ENCODE results near the gene CYSTM1.

The CYSTM1 gene

GRCh38 chr5:140141241-140141640 is 33.7 kb upstream of the CYSTM1 start:
- H3K9me3 ChIP-seq (ENCODE audit: control insufficient read depth, low read length) = no peaks in the 10 kb centered on the region
- H3K36me3 ChIP-seq (ENCODE audit: control insufficient read depth, insufficient read depth, low read length) = no peaks in the 10 kb centered on the region
- no peak overlapping the region for H3K9ac ChIP-seq (ENCODE audit: low read length)
- H3K27me3 ChIP-seq (ENCODE audit: control insufficient read depth, insufficient read depth, low read length) = no peaks in the 10 kb centered on the region
- H3K4me1 ChIP-seq (ENCODE audit: control insufficient read depth, insufficient read depth, low read length) = peaks cover 27% of the 10 kb centered on the region
- H3K4me3 ChIP-seq (ENCODE audit: low read length) = no peak overlapping the region

- Histone ChIP-seq H3K4me1 (ENCODE audit: control insufficient read depth, insufficient read depth, low read length) (peaks cover 27% of the 10 kb centered on the region), H3K9me3 (ENCODE audit: control insufficient read depth, low read length) (no peaks in the 10 kb centered on the region), H3K4me3 (ENCODE audit: low read length) (no peak overlapping the region), H3K36me3 (ENCODE audit: control insufficient read depth, insufficient read depth, low read length) (no peaks in the 10 kb centered on the region), H3K27me3 (ENCODE audit: control insufficient read depth, insufficient read depth, low read length) (no peaks in the 10 kb centered on the region), H3K9ac (ENCODE audit: low read length) (no peak overlapping the region)
Measured at GRCh38 chr5:140142246-140142645, 32.7 kb upstream of the CYSTM1 start.

DNA sequence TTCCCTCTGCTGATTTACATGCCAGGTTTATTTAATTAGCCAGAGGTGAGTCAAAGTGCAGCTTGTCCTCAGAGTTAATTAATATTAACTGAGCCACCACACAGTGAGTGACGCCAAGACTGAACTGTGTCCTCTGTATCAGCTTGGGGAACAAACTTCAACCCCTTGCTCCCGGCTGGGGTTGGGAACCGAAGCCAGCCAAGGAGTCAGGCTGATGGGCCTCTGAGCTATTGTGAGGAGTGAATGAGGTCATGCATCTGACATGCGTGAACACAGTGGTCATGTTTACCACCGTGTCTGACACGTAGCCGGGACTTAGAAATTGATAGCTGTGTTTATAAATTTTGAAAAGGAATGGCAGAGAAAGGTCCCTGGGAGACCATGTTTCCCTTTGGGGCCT is 32.1 kb upstream of the CYSTM1 start:
- H3K4me1 ChIP-seq (ENCODE audit: control insufficient read depth, insufficient read depth, low read length) = peaks cover 27% of the 10 kb centered on the region
- no peaks in the 10 kb centered on the region for H3K36me3 ChIP-seq (ENCODE audit: control insufficient read depth, insufficient read depth, low read length)
- H3K27me3 ChIP-seq (ENCODE audit: control insufficient read depth, insufficient read depth, low read length) = no peaks in the 10 kb centered on the region
- H3K9ac ChIP-seq (ENCODE audit: low read length) = no peak overlapping the region
- no peak overlapping the region for H3K4me3 ChIP-seq (ENCODE audit: low read length)
- H3K9me3 ChIP-seq (ENCODE audit: control insufficient read depth, low read length) = no peaks in the 10 kb centered on the region

- Histone ChIP-seq H3K4me1 (ENCODE audit: control insufficient read depth, insufficient read depth, low read length) (peaks cover 27% of the 10 kb centered on the region), H3K36me3 (ENCODE audit: control insufficient read depth, insufficient read depth, low read length) (no peaks in the 10 kb centered on the region), H3K4me3 (ENCODE audit: low read length) (no peak overlapping the region), H3K27me3 (ENCODE audit: control insufficient read depth, insufficient read depth, low read length) (no peaks in the 10 kb centered on the region), H3K9ac (ENCODE audit: low read length) (no peak overlapping the region), H3K9me3 (ENCODE audit: control insufficient read depth, low read length) (no peaks in the 10 kb centered on the region)
Measured at GRCh38 chr5:140143521-140144258, 31.3 kb upstream of the CYSTM1 start.

- Histone ChIP-seq H3K4me3 (ENCODE audit: low read length) (no peak overlapping the region), H3K4me1 (ENCODE audit: control insufficient read depth, insufficient read depth, low read length) (peaks cover 27% of the 10 kb centered on the region), H3K9ac (ENCODE audit: low read length) (no peak overlapping the region), H3K36me3 (ENCODE audit: control insufficient read depth, insufficient read depth, low read length) (no peaks in the 10 kb centered on the region), H3K27me3 (ENCODE audit: control insufficient read depth, insufficient read depth, low read length) (no peaks in the 10 kb centered on the region), H3K9me3 (ENCODE audit: control insufficient read depth, low read length) (no peaks in the 10 kb centered on the region)
Measured at GRCh38 chr5:140145256-140145655, 29.7 kb upstream of the CYSTM1 start.

DNA sequence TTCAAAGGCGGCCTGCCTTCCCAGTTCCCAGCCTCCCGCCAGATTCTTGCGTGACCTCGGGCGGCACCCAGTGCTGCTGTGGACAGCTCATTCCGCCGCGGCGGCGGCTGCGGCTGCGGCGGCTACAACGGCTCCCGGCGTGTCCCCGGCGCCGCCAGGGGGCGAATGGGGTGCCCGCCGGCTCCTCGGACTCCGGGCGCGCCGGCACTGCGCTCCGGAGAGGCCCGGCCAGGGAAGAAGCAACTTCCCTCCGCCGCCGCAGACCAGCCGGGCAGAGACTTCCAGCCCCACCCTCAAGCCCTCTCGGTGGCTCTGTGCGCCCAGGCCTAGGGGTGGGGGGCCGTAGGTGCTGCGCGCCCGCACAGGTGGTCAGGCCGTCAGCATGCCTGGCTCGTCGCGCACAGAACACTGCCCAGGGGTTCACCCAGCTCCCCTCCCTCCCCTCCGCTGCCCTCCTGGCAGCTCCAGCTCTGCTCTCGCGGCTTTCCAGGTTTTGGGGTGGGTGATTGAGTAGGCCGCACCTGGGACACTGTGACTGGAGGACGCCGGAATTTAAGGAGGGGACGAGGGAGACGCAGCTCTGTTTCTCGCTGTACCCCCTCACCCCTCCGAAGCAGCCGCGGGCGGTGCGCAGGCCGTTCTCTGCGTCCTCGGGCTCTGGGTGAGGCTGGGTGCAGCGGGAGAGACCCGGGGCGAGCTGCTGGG is 29.0 kb upstream of the CYSTM1 start:
- Histone ChIP-seq H3K27me3 (ENCODE audit: control insufficient read depth, insufficient read depth, low read length) (no peaks in the 10 kb centered on the region), H3K9ac (ENCODE audit: low read length) (peak overlapping the region; percentile 22), H3K9me3 (ENCODE audit: control insufficient read depth, low read length) (no peaks in the 10 kb centered on the region), H3K4me3 (ENCODE audit: low read length) (no peak overlapping the region), H3K36me3 (ENCODE audit: control insufficient read depth, insufficient read depth, low read length) (no peaks in the 10 kb centered on the region), H3K4me1 (ENCODE audit: control insufficient read depth, insufficient read depth, low read length) (peaks cover 28% of the 10 kb centered on the region)

GRCh38 chr5:140146523-140146842 is 28.5 kb upstream of the CYSTM1 start:
- H3K9ac ChIP-seq (ENCODE audit: low read length) = no peak overlapping the region
- H3K27me3 ChIP-seq (ENCODE audit: control insufficient read depth, insufficient read depth, low read length) = no peaks in the 10 kb centered on the region
- H3K4me1 ChIP-seq (ENCODE audit: control insufficient read depth, insufficient read depth, low read length) = peaks cover 33% of the 10 kb centered on the region
- H3K4me3 ChIP-seq (ENCODE audit: low read length) = no peak overlapping the region
- no peaks in the 10 kb centered on the region for H3K36me3 ChIP-seq (ENCODE audit: control insufficient read depth, insufficient read depth, low read length)
- H3K9me3 ChIP-seq (ENCODE audit: control insufficient read depth, low read length) = no peaks in the 10 kb centered on the region

- no peak overlapping the region for H3K9ac ChIP-seq (ENCODE audit: low read length)
- no peaks in the 10 kb centered on the region for H3K27me3 ChIP-seq (ENCODE audit: control insufficient read depth, insufficient read depth, low read length)
Measured at GRCh38 chr5:140147460-140147859, 27.5 kb upstream of the CYSTM1 start.

GRCh38 chr5:140148508-140148907 is 26.5 kb upstream of the CYSTM1 start:
- no peaks in the 10 kb centered on the region for H3K27me3 ChIP-seq (ENCODE audit: control insufficient read depth, insufficient read depth, low read length)
- H3K9me3 ChIP-seq (ENCODE audit: control insufficient read depth, low read length) = no peaks in the 10 kb centered on the region
- H3K36me3 ChIP-seq (ENCODE audit: control insufficient read depth, insufficient read depth, low read length) = no peaks in the 10 kb centered on the region
- peaks cover 30% of the 10 kb centered on the region for H3K4me1 ChIP-seq (ENCODE audit: control insufficient read depth, insufficient read depth, low read length)
- H3K9ac ChIP-seq (ENCODE audit: low read length) = no peak overlapping the region
- H3K4me3 ChIP-seq (ENCODE audit: low read length) = no peak overlapping the region

More at GRCh38 chr5:140147460-140147859, 27.5 kb upstream of the CYSTM1 start:
- H3K9me3 ChIP-seq (ENCODE audit: control insufficient read depth, low read length) = no peaks in the 10 kb centered on the region
- H3K36me3 ChIP-seq (ENCODE audit: control insufficient read depth, insufficient read depth, low read length) = no peaks in the 10 kb centered on the region
- no peak overlapping the region for H3K4me3 ChIP-seq (ENCODE audit: low read length)
- H3K4me1 ChIP-seq (ENCODE audit: control insufficient read depth, insufficient read depth, low read length) = peaks cover 38% of the 10 kb centered on the region

DNA sequence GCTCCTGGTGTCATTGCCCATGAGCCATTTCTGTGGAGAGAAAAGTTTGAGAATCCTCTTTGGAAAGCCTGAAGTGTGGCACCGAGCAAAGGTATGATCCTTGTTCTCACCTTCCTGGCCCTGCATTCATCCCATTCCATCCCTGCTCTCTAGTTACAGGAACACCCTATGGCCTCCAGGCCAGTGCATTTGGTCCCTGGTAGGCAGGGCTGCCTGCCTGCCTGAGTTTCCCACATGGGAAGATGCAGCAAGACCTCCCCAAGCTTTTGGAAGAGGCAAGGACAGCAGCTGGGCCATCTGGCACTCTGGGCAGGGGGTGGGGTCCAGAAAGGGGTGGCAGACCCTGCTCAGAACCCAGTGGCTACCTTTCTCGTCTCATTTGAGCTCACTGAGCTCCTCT is 24.8 kb upstream of the CYSTM1 start:
- Histone ChIP-seq H3K9me3 (ENCODE audit: control insufficient read depth, low read length) (no peaks in the 10 kb centered on the region), H3K9ac (ENCODE audit: low read length) (no peak overlapping the region), H3K27me3 (ENCODE audit: control insufficient read depth, insufficient read depth, low read length) (no peaks in the 10 kb centered on the region), H3K4me1 (ENCODE audit: control insufficient read depth, insufficient read depth, low read length) (peaks cover 31% of the 10 kb centered on the region), H3K36me3 (ENCODE audit: control insufficient read depth, insufficient read depth, low read length) (no peaks in the 10 kb centered on the region), H3K4me3 (ENCODE audit: low read length) (no peak overlapping the region)

GRCh38 chr5:140151144-140152021 is 23.6 kb upstream of the CYSTM1 start:
- no peaks in the 10 kb centered on the region for H3K9me3 ChIP-seq (ENCODE audit: control insufficient read depth, low read length)
- H3K4me1 ChIP-seq (ENCODE audit: control insufficient read depth, insufficient read depth, low read length) = peaks cover 22% of the 10 kb centered on the region
- no peak overlapping the region for H3K4me3 ChIP-seq (ENCODE audit: low read length)
- H3K9ac ChIP-seq (ENCODE audit: low read length) = no peak overlapping the region
- no peaks in the 10 kb centered on the region for H3K36me3 ChIP-seq (ENCODE audit: control insufficient read depth, insufficient read depth, low read length)
- no peaks in the 10 kb centered on the region for H3K27me3 ChIP-seq (ENCODE audit: control insufficient read depth, insufficient read depth, low read length)

All from mucosa of stomach (tissue), 1 donor.